ENCODE measurements around the gene NRM.
"Not testable (repeated sequence)": the region's sequence is repeated elsewhere in the genome, so short reads cannot be mapped to it uniquely, and the experiment has no call there.

NRM gene

GRCh38 chr6:30690403-30691207 lies at the start of gene NRM:
NRM (minus strand) TSS chr6:30690984; CDS start chr6:30690974, 10 bp downstream.
- peak; percentile 59 for DNase-seq (ENCODE audit: low read depth)

- DNase-seq (ENCODE audit: low read depth) = no peak
Observed at GRCh38 chr6:30740540-30740870, 49.7 kb upstream of the NRM start.

GRCh38 chr6:30738532-30738931 lies 47.7 kb upstream of the NRM start:
- DNase-seq (ENCODE audit: low read depth) = no peak

- DNase-seq (ENCODE audit: low read depth) = no peak
Observed at GRCh38 chr6:30735668-30736314, 45.0 kb upstream of the NRM start.

- no peak for DNase-seq (ENCODE audit: low read depth)
Observed at GRCh38 chr6:30732237-30732943, 41.6 kb upstream of the NRM start.

- peak; percentile 81 for DNase-seq (ENCODE audit: low read depth)
Observed at GRCh38 chr6:30730601-30731435, 40.0 kb upstream of the NRM start.

- no peak for DNase-seq (ENCODE audit: low read depth)
Observed at GRCh38 chr6:30727920-30728553, 37.3 kb upstream of the NRM start.

GRCh38 chr6:30726506-30727413 lies 36.0 kb upstream of the NRM start:
- no peak for DNase-seq (ENCODE audit: low read depth)

GRCh38 chr6:30725713-30726505 lies 35.1 kb upstream of the NRM start:
- no peak for DNase-seq (ENCODE audit: low read depth)

GRCh38 chr6:30724906-30725667 lies 34.3 kb upstream of the NRM start:
- DNase-seq (ENCODE audit: low read depth) = no peak

GRCh38 chr6:30723843-30724741 lies 33.3 kb upstream of the NRM start:
- DNase-seq (ENCODE audit: low read depth) = not testable (repeated sequence)

- not testable (repeated sequence) for DNase-seq (ENCODE audit: low read depth)
Observed at GRCh38 chr6:30723159-30723842, 32.5 kb upstream of the NRM start.

GRCh38 chr6:30722280-30723112 lies 31.7 kb upstream of the NRM start:
- DNase-seq (ENCODE audit: low read depth) = peak; percentile 75

- DNase-seq (ENCODE audit: low read depth) = not testable (repeated sequence)
Observed at GRCh38 chr6:30722025-30722279, 31.2 kb upstream of the NRM start.

- DNase-seq (ENCODE audit: low read depth) = peak; percentile 96
Observed at GRCh38 chr6:30721198-30722024, 30.6 kb upstream of the NRM start.

GRCh38 chr6:30720738-30721197 lies 30.0 kb upstream of the NRM start:
- DNase-seq (ENCODE audit: low read depth) = peak; percentile 38

All from stimulated activated CD4-positive, alpha-beta T cell treated with anti-CD3 and anti-CD28 coated beads, Interleukin-2, amount 100 ng/mL, for 4 hours (primary cell).